Right kidney (tissue), 9 donors: Measurements from ENCODE around the gene SEMA4G.

Source experiments
- DNase-seq: peaks from one replicate; pipeline ENCODE4 v3.0.0-alpha.2; 2016
- long read RNA-seq, 8 donors: transcript quantifications; one replicate each; lab custom pipeline, GENCODE V29; 2026

SEMA4G gene
- long read RNA-seq, donor 1, partial matches to known transcripts = 158 of 301 reads
- long read RNA-seq, donor 1, other reads (novel, unspliced or antisense) = 143 of 301 reads
- long read RNA-seq, donor 2, partial matches to known transcripts = 0 of 3 reads
- long read RNA-seq, donor 2, other reads (novel, unspliced or antisense) = 0 of 3 reads
- long read RNA-seq, donor 3, partial matches to known transcripts = 5 of 7 reads
- long read RNA-seq, donor 3, other reads (novel, unspliced or antisense) = 0 of 7 reads
- long read RNA-seq, donor 4, transcript SEMA4G-212 (2 exons, 1,171 nt) = major isoform, 5 of 146 reads
- long read RNA-seq, donor 4, partial matches to known transcripts = 96 of 146 reads
- long read RNA-seq, donor 4, other reads (novel, unspliced or antisense) = 45 of 146 reads
- long read RNA-seq, donor 5, full-length matches to known transcripts = 3 of 198 reads
- long read RNA-seq, donor 5, partial matches to known transcripts = 137 of 198 reads
- long read RNA-seq, donor 5, other reads (novel, unspliced or antisense) = 58 of 198 reads
- long read RNA-seq, donor 6, transcript SEMA4G-212 (2 exons, 1,171 nt) = major isoform, 5 of 11 reads
- long read RNA-seq, donor 6, partial matches to known transcripts = 6 of 11 reads
- long read RNA-seq, donor 6, other reads (novel, unspliced or antisense) = 0 of 11 reads
- long read RNA-seq, donor 7, full-length matches to known transcripts = 11 of 11 reads
- long read RNA-seq, donor 7, partial matches to known transcripts = 0 of 11 reads
- long read RNA-seq, donor 7, other reads (novel, unspliced or antisense) = 0 of 11 reads
- long read RNA-seq, donor 8, partial matches to known transcripts = 0 of 1 reads
- long read RNA-seq, donor 8, other reads (novel, unspliced or antisense) = 0 of 1 reads

- DNase-seq = peak; percentile 77
Measured at GRCh38 chr10:100969187-100970075, at the start of gene SEMA4G. Gene SEMA4G, plus strand, starts transcription at chr10:100969504. Its CDS starts 3,409 bp downstream, at chr10:100972913.

- no peak for DNase-seq
Measured at GRCh38 chr10:100923580-100923979, 45.7 kb upstream of the SEMA4G start.

- no peak for DNase-seq
Measured at GRCh38 chr10:100927266-100927665, 42.0 kb upstream of the SEMA4G start.

- no peak for DNase-seq
Measured at GRCh38 chr10:100928039-100928438, 41.3 kb upstream of the SEMA4G start.

- no peak for DNase-seq
Measured at GRCh38 chr10:100930368-100930767, 38.9 kb upstream of the SEMA4G start.

GRCh38 chr10:100934084-100934659 lies 35.1 kb upstream of the SEMA4G start:
- DNase-seq = no peak

- DNase-seq = no peak
Measured at GRCh38 chr10:100939763-100940344, 29.4 kb upstream of the SEMA4G start.

GRCh38 chr10:100942229-100942628 lies 27.1 kb upstream of the SEMA4G start:
- no peak for DNase-seq

- no peak for DNase-seq
Measured at GRCh38 chr10:100943508-100943907, 25.8 kb upstream of the SEMA4G start.

- DNase-seq = no peak
Measured at GRCh38 chr10:100945754-100946153, 23.6 kb upstream of the SEMA4G start.

GRCh38 chr10:100948916-100949315 lies 20.4 kb upstream of the SEMA4G start:
- DNase-seq = no peak

GRCh38 chr10:100960251-100960650 lies 9.1 kb upstream of the SEMA4G start:
- no peak for DNase-seq

- no peak for DNase-seq
Measured at GRCh38 chr10:100962351-100963080, 6.8 kb upstream of the SEMA4G start.

GRCh38 chr10:100963826-100964225 lies 5.5 kb upstream of the SEMA4G start:
- DNase-seq = no peak

- DNase-seq = no peak
Measured at GRCh38 chr10:100965820-100966219, 3.5 kb upstream of the SEMA4G start.

- no peak for DNase-seq
Measured at GRCh38 chr10:100966887-100967286, 2.4 kb upstream of the SEMA4G start.

GRCh38 chr10:100967332-100967731 lies 2.0 kb upstream of the SEMA4G start:
- no peak for DNase-seq

- no peak for DNase-seq
Measured at GRCh38 chr10:100968062-100968736, 1.1 kb upstream of the SEMA4G start.

- no peak for DNase-seq
Measured at GRCh38 chr10:100968863-100969186, 479 bp upstream of the SEMA4G start.
